ENCODE measurements around the gene TRMT11. TPM values are rescaled to one million over a fixed set of nuclear protein-coding genes. Genes with fewer than 3 reads are reported as not detected.

Gene TRMT11
- total and polyA plus RNA-seq, 7 donors, result 11.0 to 27.8 (median 20.3) TPM

DNA sequence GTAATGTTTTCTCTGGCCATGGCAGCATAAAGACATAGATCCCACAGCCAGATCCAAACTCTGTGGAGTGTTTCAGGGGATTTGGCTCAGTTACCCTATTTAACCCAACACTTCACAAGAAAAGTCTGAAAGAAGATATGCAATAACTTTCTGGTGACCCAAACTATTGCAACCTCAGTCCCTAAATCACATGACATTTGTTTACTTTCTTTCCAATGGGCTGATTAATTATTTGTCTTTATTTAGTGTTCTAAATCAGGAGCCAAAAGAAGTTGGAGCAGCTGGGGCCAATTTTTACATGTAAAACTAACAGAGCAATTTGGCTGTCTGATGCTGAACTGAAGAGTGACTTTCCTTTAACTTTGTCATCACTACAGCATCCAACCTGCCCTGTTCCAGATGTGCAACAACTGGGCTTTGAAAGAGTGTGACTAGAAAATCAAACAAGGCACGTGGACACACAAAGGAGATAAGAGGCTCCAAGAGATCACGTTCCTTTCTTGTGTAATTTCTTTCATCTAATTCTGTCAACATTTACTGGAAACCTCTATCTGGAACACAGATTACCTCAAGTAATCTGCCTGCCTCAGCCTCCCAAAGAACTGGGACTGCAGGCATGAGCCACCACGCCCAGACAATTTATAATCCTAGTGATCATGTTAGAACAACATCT is 90.8 kb downstream of the TRMT11 start:
- peak; percentile 79 for DNase-seq
- Histone ChIP-seq H3K4me3 (no peak overlapping the region), H3K4me1 (peaks cover 0 to 3% (median 0%) of the 10 kb centered on the region in 4 donors), H3K27me3 (no peaks in the 10 kb centered on the region), H3K36me3 (no peaks in the 10 kb centered on the region), H3K27ac (peak overlapping the region in 1 of 4 donors; percentile 61), H3K9me3 (no peaks in the 10 kb centered on the region)
- peak in 3 of 4 donors; percentile 22 to 50 (median 32) for TF ChIP-seq POLR2AphosphoS5 (IDR thresholded peaks at IDR 0.05)
- TF ChIP-seq, protein P1, sequence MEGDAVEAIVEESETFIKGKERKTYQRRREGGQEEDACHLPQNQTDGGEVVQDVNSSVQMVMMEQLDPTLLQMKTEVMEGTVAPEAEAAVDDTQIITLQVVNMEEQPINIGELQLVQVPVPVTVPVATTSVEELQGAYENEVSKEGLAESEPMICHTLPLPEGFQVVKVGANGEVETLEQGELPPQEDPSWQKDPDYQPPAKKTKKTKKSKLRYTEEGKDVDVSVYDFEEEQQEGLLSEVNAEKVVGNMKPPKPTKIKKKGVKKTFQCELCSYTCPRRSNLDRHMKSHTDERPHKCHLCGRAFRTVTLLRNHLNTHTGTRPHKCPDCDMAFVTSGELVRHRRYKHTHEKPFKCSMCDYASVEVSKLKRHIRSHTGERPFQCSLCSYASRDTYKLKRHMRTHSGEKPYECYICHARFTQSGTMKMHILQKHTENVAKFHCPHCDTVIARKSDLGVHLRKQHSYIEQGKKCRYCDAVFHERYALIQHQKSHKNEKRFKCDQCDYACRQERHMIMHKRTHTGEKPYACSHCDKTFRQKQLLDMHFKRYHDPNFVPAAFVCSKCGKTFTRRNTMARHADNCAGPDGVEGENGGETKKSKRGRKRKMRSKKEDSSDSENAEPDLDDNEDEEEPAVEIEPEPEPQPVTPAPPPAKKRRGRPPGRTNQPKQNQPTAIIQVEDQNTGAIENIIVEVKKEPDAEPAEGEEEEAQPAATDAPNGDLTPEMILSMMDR (IDR thresholded peaks at IDR 0.05), result no peak
- no peak for TF ChIP-seq EP300 (IDR thresholded peaks at IDR 0.05)
- intact Hi-C loops (cut with DNase I), result no loop called here
- 57 to 71% methylated on average over 3 of the region's 3 CpGs for WGBS, 2 donors

DNA sequence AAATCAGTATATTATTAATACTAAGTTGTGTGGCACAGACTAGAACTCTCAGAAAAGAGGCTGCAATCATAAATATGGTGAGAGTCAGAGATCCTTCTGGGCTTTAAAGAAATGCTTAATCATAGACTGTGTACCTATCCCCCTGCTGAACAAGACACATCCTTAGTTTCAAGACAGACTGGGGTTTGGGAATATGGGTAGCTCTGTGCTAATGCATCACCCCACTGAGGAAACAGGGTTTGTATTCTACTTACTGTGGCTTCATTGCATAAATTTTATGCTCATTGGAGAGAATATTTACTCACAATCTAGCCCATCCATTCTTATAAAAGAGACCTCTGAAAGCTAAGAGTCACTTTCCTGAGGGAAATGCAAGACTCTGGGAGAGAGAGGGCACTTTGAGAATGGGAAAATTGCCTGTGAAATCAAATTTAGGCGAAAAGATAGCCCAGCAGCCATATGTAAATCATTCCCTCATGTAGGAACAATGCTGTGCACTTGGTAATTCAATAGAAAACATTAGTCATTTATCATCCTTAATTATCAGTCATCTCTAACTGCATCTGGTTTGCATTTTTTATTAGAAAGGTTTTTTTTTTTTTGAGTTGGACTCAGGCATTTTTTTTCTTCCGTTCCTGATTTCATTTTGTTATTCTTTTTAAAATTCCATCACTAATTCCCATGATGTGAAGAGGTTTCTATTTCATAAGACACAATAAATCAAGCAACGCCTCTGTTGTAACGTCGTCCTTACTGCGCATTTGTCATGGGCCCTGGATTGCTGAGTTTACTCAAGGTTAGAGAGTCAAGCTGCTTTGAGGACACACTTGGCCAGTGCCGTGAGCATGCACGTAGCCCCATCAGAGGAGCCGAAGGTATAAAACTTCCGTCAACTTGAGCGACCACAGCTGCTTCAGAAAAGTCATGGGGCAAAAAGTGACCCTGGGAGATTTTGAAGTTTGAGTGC is 91.8 kb downstream of the TRMT11 start:
- peaks cover 0 to 3% (median 0%) of the 10 kb centered on the region in 4 donors for H3K4me1 ChIP-seq
- TF ChIP-seq, protein P1 (IDR thresholded peaks at IDR 0.05), result no peak
- no peak for TF ChIP-seq POLR2A (IDR thresholded peaks at IDR 0.05)
- TF ChIP-seq EP300 (IDR thresholded peaks at IDR 0.05), result no peak
- peak in 3 of 4 donors; percentile 39 to 49 (median 41) for TF ChIP-seq POLR2AphosphoS5 (IDR thresholded peaks at IDR 0.05)
- H3K4me3 ChIP-seq, result no peak overlapping the region
- H3K27me3 ChIP-seq, result no peaks in the 10 kb centered on the region
- peak overlapping the region in 1 of 4 donors; percentile 61 for H3K27ac ChIP-seq
- no peaks in the 10 kb centered on the region for H3K9me3 ChIP-seq
- H3K36me3 ChIP-seq, result no peaks in the 10 kb centered on the region
- peak; percentile 90 for DNase-seq
- intact Hi-C loops (cut with DNase I), result no loop called here
- 85 to 93% methylated on average over 11 of the region's 11 CpGs for WGBS, 2 donors

DNA sequence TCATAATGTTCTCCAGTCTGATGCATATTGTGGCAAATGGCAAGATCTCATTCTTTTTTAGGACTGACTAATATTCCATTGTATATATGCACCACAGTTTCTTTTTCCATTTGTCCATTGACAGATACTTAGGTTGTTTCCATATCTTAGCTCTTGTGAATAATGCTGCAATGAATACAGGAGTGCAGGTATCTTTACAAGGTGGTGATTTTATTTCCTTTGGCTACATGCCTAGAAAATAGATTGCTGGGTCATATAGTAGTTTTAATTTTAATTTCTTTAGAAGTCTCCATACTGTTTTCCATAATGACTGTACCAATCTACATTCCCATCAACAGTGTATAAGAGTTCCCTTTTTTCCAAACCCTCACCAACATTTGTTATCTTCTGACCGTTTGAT is 97.5 kb downstream of the TRMT11 start:
- intact Hi-C loops (cut with DNase I), result no loop called here

DNA sequence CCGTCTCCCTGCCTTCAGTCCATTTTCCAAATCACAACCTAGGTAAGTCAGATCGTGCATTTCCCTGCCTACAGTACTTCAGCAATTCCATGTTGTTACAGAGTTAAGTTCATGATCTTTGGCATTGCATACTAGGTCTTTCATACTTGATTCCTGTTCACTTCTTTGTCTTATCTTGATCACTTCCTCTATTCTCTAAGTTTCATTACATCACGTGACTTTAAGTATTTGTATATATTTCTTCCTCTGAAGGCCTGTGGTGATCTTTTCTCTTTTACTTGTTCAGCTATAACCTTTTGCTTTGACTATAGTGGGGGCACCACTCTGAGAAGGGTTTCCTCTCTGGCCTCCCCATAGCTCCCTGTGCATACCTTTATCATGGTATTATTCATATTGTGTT is 100.2 kb downstream of the TRMT11 start:
- H3K36me3 ChIP-seq, result no peaks in the 10 kb centered on the region
- no peak overlapping the region for H3K27ac ChIP-seq
- H3K4me3 ChIP-seq, result no peak overlapping the region
- 72 to 76% methylated on average over 3 of the region's 3 CpGs for WGBS, 2 donors
- intact Hi-C loops (cut with DNase I), result no loop called here
- no peaks in the 10 kb centered on the region for H3K27me3 ChIP-seq
- no peaks in the 10 kb centered on the region for H3K4me1 ChIP-seq
- no peaks in the 10 kb centered on the region for H3K9me3 ChIP-seq
- TF ChIP-seq EP300 (IDR thresholded peaks at IDR 0.05), result no peak
- TF ChIP-seq POLR2A (IDR thresholded peaks at IDR 0.05), result no peak
- TF ChIP-seq, protein P1 (IDR thresholded peaks at IDR 0.05), result no peak
- no peak for TF ChIP-seq POLR2AphosphoS5 (IDR thresholded peaks at IDR 0.05)
- DNase-seq, result no peak

More for the DNA sequence above, 97.5 kb downstream of the TRMT11 start:
- Histone ChIP-seq H3K9me3 (no peaks in the 10 kb centered on the region), H3K27me3 (no peaks in the 10 kb centered on the region), H3K4me1 (no peaks in the 10 kb centered on the region), H3K27ac (no peak overlapping the region), H3K4me3 (no peak overlapping the region), H3K36me3 (no peaks in the 10 kb centered on the region)
- TF ChIP-seq POLR2AphosphoS5 (IDR thresholded peaks at IDR 0.05), result no peak
- TF ChIP-seq, protein P1 (IDR thresholded peaks at IDR 0.05), result no peak
- no peak for TF ChIP-seq POLR2A (IDR thresholded peaks at IDR 0.05)
- TF ChIP-seq EP300 (IDR thresholded peaks at IDR 0.05), result no peak
- WGBS, 2 donors, result 30 to 66% methylated on average over 1 of the region's 1 CpG
- no peak for DNase-seq

Small RNAs within 50 kb of the gene (small RNA-seq; reads per million reads assigned to genes)
- gene RNA5SP216, result 0 reads per million in 3 donors

Other genes with a start within 250 kb of the TRMT11 start
- gene HEY2, start 236.9 kb upstream of the TRMT11 start, total RNA-seq, result 1 to 10 TPM; 1.3 to 3.9 (median 2.1) TPM
- 1 to 10 TPM in 1 of 3 donors, not detected in 2; 1.2 TPM for gene HEY2, start 236.9 kb upstream of the TRMT11 start, polyA plus RNA-seq
- gene NCOA7, start 195.6 kb upstream of the TRMT11 start, total RNA-seq, result 10 to 100 TPM; 21.3 to 28.6 (median 26.3) TPM
- 10 to 100 TPM; 15.6 to 48.3 (median 39.6) TPM for gene NCOA7, start 195.6 kb upstream of the TRMT11 start, polyA plus RNA-seq
- gene HINT3, start 29.8 kb upstream of the TRMT11 start, total RNA-seq, result 10 to 100 TPM; 41.4 to 49.6 (median 48.3) TPM
- gene HINT3, start 29.8 kb upstream of the TRMT11 start, polyA plus RNA-seq, result 10 to 100 TPM; 15.0 to 28.0 (median 25.2) TPM

Measured in sigmoid colon (tissue), 7 donors.